ENCODE results near the gene HLA-E.

DNA sequence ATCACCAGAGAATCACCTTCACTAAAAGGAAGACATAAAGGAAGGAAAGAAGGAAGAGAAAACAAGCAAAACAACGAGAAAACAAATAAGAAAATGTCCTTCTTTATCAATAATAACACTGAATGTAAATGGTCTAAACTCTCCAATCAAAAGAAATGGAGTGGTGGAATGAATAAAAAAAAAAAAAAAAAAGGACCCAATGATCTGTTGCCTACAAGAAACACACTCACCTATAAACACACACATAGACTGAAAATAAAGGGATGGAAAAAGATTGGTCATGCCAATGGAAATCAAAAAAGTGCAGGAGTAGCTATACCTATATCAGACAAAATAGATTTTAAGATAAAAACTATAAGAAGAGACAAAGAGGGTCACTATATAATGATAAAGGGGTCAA lies 30.2 kb upstream of the HLA-E start:
- TF ChIP-seq, protein P1, sequence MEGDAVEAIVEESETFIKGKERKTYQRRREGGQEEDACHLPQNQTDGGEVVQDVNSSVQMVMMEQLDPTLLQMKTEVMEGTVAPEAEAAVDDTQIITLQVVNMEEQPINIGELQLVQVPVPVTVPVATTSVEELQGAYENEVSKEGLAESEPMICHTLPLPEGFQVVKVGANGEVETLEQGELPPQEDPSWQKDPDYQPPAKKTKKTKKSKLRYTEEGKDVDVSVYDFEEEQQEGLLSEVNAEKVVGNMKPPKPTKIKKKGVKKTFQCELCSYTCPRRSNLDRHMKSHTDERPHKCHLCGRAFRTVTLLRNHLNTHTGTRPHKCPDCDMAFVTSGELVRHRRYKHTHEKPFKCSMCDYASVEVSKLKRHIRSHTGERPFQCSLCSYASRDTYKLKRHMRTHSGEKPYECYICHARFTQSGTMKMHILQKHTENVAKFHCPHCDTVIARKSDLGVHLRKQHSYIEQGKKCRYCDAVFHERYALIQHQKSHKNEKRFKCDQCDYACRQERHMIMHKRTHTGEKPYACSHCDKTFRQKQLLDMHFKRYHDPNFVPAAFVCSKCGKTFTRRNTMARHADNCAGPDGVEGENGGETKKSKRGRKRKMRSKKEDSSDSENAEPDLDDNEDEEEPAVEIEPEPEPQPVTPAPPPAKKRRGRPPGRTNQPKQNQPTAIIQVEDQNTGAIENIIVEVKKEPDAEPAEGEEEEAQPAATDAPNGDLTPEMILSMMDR (IDR thresholded peaks at IDR 0.05) = no peak
- no peak for TF ChIP-seq POLR2AphosphoS5 (IDR thresholded peaks at IDR 0.05)
- no peak for TF ChIP-seq POLR2A (IDR thresholded peaks at IDR 0.05)
- TF ChIP-seq EP300 (IDR thresholded peaks at IDR 0.05) = no peak

Data from upper lobe of left lung (tissue), 4 donors.